Lower lobe of right lung (tissue), 2 donors: Measurements from ENCODE around the gene TBK1. TPM values are rescaled to one million over a fixed set of nuclear protein-coding genes. Genes with fewer than 3 reads are reported as not detected.

Experiments used
- ATAC-seq, 2 donors: fragments of 200-7000 bp; cut with Tn5 transposase; one replicate each; pipeline ENCODE4 v1.9.1; 2020 to 2022; ENCODE audit warnings: mild to moderate bottlenecking in 2 of 2, moderate library complexity in 2 of 2
- DNase-seq: peaks from one replicate; pipeline ENCODE4 v3.0.0-alpha.2; 2020
- H3K27ac ChIP-seq: fragments of 200-600 bp; one replicate; pipeline ENCODE4 v1.8.0; 2022
- H3K27me3 ChIP-seq: fragments of 200-600 bp; one replicate; pipeline ENCODE4 v1.8.0; 2022; ENCODE audit warnings: low read depth
- H3K36me3 ChIP-seq: fragments of 200-600 bp; one replicate; pipeline ENCODE4 v1.8.0; 2022; ENCODE audit warnings: mild to moderate bottlenecking
- H3K4me1 ChIP-seq: fragments of 200-600 bp; one replicate; pipeline ENCODE4 v1.8.0; 2022
- H3K4me3 ChIP-seq: fragments of 200-600 bp; one replicate; pipeline ENCODE4 v1.8.0; 2022; ENCODE audit warnings: mild to moderate bottlenecking
- H3K9me3 ChIP-seq: fragments of 200-600 bp; one replicate; pipeline ENCODE4 v1.8.0; 2022
- intact Hi-C: fragments of 100-400 bp; cut with DNase I; formaldehyde crosslinking; loops from one replicate; pipeline ENCODE4 v1.11.0; 2022
- total RNA-seq: library from RNA; stranded (reverse); fragmentation: NEBNext Ultra II Directional; extraction: Animal tissue kit (Norgen Biotek cat#: 25700); gene quantifications from one replicate; pipeline ENCODE4 v1.2.1, GENCODE V29; 2021
- TF ChIP-seq, protein P1 (sequence below): fragments of 200-600 bp; IDR thresholded peaks from one replicate; pipeline ENCODE4 v1.8.0; 2022; ENCODE audit warnings: antibody characterized with exemption, mild to moderate bottlenecking
- donor health status: DM: no; HTN: yes; CAD: no; lungs with severe emphysema.

TBK1 gene
- total RNA-seq, 1 donor from 2014 or later: 25.0 TPM

DNA sequence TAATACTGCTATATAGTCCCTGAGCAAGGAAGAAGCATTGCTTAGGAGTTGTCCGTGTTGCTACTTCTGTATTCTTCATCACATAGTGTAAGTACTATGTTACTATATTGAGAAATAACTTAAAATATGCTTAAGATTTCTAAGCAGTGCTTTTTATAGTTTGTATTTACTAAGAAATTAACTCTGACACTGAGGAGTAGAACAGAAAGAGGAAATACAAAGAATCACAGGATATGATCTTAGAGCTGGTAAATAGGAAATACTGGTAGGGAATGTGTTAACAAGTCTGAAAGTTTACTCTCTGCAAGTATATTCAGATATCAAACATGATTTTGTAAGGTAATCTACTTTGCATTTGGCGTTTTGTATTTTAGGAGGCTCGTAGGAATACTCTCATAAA is 32.2 kb upstream of the TBK1 start:
- no peaks in the 10 kb centered on the region for H3K27me3 ChIP-seq
- no peak for DNase-seq
- H3K27ac ChIP-seq: peak overlapping the region; percentile 33
- H3K36me3 ChIP-seq: peaks cover 99% of the 10 kb centered on the region
- no peak for ATAC-seq
- TF ChIP-seq, protein P1, sequence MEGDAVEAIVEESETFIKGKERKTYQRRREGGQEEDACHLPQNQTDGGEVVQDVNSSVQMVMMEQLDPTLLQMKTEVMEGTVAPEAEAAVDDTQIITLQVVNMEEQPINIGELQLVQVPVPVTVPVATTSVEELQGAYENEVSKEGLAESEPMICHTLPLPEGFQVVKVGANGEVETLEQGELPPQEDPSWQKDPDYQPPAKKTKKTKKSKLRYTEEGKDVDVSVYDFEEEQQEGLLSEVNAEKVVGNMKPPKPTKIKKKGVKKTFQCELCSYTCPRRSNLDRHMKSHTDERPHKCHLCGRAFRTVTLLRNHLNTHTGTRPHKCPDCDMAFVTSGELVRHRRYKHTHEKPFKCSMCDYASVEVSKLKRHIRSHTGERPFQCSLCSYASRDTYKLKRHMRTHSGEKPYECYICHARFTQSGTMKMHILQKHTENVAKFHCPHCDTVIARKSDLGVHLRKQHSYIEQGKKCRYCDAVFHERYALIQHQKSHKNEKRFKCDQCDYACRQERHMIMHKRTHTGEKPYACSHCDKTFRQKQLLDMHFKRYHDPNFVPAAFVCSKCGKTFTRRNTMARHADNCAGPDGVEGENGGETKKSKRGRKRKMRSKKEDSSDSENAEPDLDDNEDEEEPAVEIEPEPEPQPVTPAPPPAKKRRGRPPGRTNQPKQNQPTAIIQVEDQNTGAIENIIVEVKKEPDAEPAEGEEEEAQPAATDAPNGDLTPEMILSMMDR: no peak
- H3K4me3 ChIP-seq: no peak overlapping the region
- intact Hi-C loops: no loop called here
- H3K9me3 ChIP-seq: no peaks in the 10 kb centered on the region
- no peaks in the 10 kb centered on the region for H3K4me1 ChIP-seq

DNA sequence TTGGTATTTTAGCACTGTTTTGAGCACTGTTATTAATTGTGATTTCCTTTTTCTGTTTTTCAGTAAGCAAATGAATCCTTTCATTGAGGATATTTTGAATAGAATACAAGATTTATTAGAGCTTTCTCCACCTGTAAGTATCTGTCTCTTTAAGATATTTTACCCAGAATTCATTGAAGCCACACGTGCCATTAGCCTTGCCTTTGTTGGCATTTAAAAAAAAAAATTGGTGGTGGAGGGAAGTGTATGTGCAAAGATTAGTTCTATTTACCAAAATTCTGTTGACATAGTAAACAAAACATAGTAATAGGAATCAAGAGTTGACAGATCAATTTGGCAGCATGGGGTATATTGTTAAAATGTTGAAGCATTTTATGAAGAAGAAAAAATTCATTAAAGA is 23.9 kb upstream of the TBK1 start:
- H3K4me3 ChIP-seq: no peak overlapping the region
- ATAC-seq (no peak), DNase-seq (no peak)
- intact Hi-C loops: no loop called here
- TF ChIP-seq, protein P1: no peak
- H3K9me3 ChIP-seq: no peaks in the 10 kb centered on the region
- H3K4me1 ChIP-seq: no peaks in the 10 kb centered on the region
- H3K27me3 ChIP-seq: no peaks in the 10 kb centered on the region
- H3K27ac ChIP-seq: no peak overlapping the region
- peaks cover 100% of the 10 kb centered on the region for H3K36me3 ChIP-seq

DNA sequence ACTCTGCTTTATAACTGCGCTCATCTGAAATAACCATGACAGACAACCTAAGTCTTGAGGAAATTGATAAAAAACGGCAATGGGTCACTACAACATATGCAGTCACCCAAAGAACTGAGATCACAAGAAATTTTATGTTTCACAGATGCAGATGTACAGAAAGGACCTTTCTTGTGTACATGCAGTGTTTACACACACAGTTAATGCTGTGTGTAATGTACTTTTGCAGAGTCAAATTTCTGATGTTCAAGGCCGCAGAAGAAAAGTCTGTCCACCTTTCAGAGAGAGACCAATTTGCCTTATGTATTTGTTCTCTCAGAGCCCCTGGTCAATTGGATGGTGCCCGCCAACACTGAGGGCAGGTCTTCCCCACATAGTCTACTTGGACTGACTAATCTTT is 23.0 kb upstream of the TBK1 start:
- Histone ChIP-seq H3K36me3 (peaks cover 100% of the 10 kb centered on the region), H3K4me3 (no peak overlapping the region), H3K4me1 (no peaks in the 10 kb centered on the region), H3K27ac (no peak overlapping the region), H3K27me3 (no peaks in the 10 kb centered on the region), H3K9me3 (no peaks in the 10 kb centered on the region)
- DNase-seq (no peak), ATAC-seq (no peak)
- intact Hi-C loops: no loop called here
- TF ChIP-seq, protein P1: no peak

GRCh38 chr12:64430886-64431285 is 21.0 kb upstream of the TBK1 start:
- no peak for DNase-seq
- no peaks in the 10 kb centered on the region for H3K27me3 ChIP-seq
- H3K27ac ChIP-seq: no peak overlapping the region
- no peak for ATAC-seq
- no peaks in the 10 kb centered on the region for H3K4me1 ChIP-seq
- no peaks in the 10 kb centered on the region for H3K9me3 ChIP-seq
- TF ChIP-seq, protein P1: no peak
- no peak overlapping the region for H3K4me3 ChIP-seq
- peaks cover 100% of the 10 kb centered on the region for H3K36me3 ChIP-seq
- intact Hi-C loops: no loop called here

- Histone ChIP-seq H3K36me3 (peaks cover 100% of the 10 kb centered on the region), H3K4me3 (no peak overlapping the region), H3K27me3 (no peaks in the 10 kb centered on the region), H3K27ac (no peak overlapping the region), H3K9me3 (no peaks in the 10 kb centered on the region), H3K4me1 (no peaks in the 10 kb centered on the region)
- TF ChIP-seq, protein P1: no peak
- DNase-seq (no peak), ATAC-seq (no peak)
- intact Hi-C loops: no loop called here
Observed at GRCh38 chr12:64431791-64432190, 20.1 kb upstream of the TBK1 start.

GRCh38 chr12:64433915-64434314 is 18.0 kb upstream of the TBK1 start:
- no peaks in the 10 kb centered on the region for H3K4me1 ChIP-seq
- intact Hi-C loops: no loop called here
- no peak overlapping the region for H3K4me3 ChIP-seq
- peaks cover 100% of the 10 kb centered on the region for H3K36me3 ChIP-seq
- ATAC-seq (no peak), DNase-seq (no peak)
- H3K9me3 ChIP-seq: no peaks in the 10 kb centered on the region
- no peaks in the 10 kb centered on the region for H3K27me3 ChIP-seq
- H3K27ac ChIP-seq: no peak overlapping the region
- TF ChIP-seq, protein P1: no peak
